ENCODE data around the gene RPL11. TPM values are rescaled to one million over a fixed set of nuclear protein-coding genes. Genes with fewer than 3 reads are reported as not detected.

Gene RPL11
- polyA plus RNA-seq, 1 donor (not counting 4 experiments of a cell fraction or from before 2014, with no cell fraction given), result 2,447 TPM

DNA sequence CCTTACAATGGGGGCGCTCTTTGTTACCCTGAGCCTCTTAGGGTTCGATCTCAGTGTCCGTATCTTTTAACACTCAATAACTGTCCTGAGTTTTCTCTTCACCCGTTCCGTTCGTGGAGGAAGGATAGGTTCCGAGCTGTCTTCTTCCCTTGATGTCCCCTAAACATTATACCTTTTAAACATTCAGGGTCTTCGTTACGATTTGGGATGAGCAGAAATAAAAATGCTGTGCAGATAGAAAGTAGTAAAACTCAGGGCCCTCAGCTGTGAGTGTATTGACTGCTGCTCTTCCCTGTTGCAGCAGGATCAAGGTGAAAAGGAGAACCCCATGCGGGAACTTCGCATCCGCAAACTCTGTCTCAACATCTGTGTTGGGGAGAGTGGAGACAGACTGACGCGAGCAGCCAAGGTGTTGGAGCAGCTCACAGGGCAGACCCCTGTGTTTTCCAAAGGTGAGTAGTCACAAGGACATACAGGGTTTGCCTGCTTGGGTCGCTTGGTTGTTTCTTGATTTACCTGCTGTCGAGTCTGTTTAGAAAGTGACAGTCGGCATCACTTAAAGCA is 784 bp downstream of the RPL11 start:
- Histone ChIP-seq H3K9ac (ENCODE audit: control insufficient read depth, extremely low read depth, insufficient read depth, low read length) (peak overlapping the region; percentile 100), H3K36me3 (ENCODE audit: control insufficient read depth in 2 of 2, extremely low read depth in 1 of 2, insufficient read depth in 2 of 2, low read length in 2 of 2) (peaks cover 27 to 45% of the 10 kb centered on the region in 2 experiments), H3K9me3 (ENCODE audit: control insufficient read depth, low read depth, low read length) (no peaks in the 10 kb centered on the region), H3K79me2 (ENCODE audit: control insufficient read depth, insufficient read depth, low read length) (peaks cover 58% of the 10 kb centered on the region), H3K4me2 (ENCODE audit: control insufficient read depth, extremely low read depth, insufficient read depth, low read depth, low read length) (peak overlapping the region; percentile 79), H3K27ac (ENCODE audit: control insufficient read depth, insufficient read depth, low read length) (peak overlapping the region; percentile 98), H3K27me3 (ENCODE audit: control insufficient read depth, extremely low read depth, insufficient read depth, low read length) (no peaks in the 10 kb centered on the region), H2AFZ (ENCODE audit: control insufficient read depth, low read length) (no peak overlapping the region), H3K4me1 (ENCODE audit: control insufficient read depth, extremely low read depth, insufficient read depth, low read length) (peaks cover 35% of the 10 kb centered on the region), H3K9me1 (ENCODE audit: control insufficient read depth, extremely low read depth, insufficient read depth, low read length) (peaks cover 5% of the 10 kb centered on the region), H4K20me1 (ENCODE audit: control insufficient read depth, extremely low read depth, insufficient read depth, low read length) (peaks cover 42% of the 10 kb centered on the region), H3K4me3 (ENCODE audit: control insufficient read depth in 2 of 3, extremely low read depth in 1 of 3, insufficient read depth in 2 of 3, low read depth in 1 of 3, low read length in 3 of 3) (peak overlapping the region; percentile 85 to 99 (median 97))
- no peak for TF ChIP-seq EZH2 (IDR thresholded peaks at IDR 0.05; ENCODE audit: low read length)
- TF ChIP-seq, protein P1, sequence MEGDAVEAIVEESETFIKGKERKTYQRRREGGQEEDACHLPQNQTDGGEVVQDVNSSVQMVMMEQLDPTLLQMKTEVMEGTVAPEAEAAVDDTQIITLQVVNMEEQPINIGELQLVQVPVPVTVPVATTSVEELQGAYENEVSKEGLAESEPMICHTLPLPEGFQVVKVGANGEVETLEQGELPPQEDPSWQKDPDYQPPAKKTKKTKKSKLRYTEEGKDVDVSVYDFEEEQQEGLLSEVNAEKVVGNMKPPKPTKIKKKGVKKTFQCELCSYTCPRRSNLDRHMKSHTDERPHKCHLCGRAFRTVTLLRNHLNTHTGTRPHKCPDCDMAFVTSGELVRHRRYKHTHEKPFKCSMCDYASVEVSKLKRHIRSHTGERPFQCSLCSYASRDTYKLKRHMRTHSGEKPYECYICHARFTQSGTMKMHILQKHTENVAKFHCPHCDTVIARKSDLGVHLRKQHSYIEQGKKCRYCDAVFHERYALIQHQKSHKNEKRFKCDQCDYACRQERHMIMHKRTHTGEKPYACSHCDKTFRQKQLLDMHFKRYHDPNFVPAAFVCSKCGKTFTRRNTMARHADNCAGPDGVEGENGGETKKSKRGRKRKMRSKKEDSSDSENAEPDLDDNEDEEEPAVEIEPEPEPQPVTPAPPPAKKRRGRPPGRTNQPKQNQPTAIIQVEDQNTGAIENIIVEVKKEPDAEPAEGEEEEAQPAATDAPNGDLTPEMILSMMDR (optimal IDR thresholded peaks at IDR 0.05 in 1 of 3, IDR thresholded peaks at IDR 0.05 in 1 of 3, conservative IDR thresholded peaks at IDR 0.05 in 1 of 3; ENCODE audit: extremely low read depth in 1 of 3, insufficient read depth in 2 of 3, low read length in 3 of 3), result no peak
- FAIRE-seq (no peak), DNase-seq (ENCODE audit: low read depth, low spot score) (no peak)
- dilution Hi-C loops (cut with MboI; ENCODE audit: extremely low pct_ligation_motif_present, low sequenced_read_pairs), result no loop called here

DNA sequence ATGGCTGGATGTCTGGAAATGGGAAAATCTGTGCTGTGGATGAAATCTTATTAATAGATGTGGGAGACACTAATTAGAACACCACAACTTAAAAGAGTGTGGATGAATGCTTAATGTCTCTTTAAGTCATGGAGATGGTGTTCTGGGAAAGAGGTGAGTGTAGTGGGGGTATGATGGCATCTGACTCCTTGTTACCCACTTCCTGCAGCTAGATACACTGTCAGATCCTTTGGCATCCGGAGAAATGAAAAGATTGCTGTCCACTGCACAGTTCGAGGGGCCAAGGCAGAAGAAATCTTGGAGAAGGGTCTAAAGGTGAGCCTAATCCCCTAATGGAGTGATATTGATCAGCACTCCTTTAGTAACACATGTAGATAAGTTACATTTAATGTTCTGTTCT is 2.0 kb downstream of the RPL11 start:
- Histone ChIP-seq H3K36me3 (ENCODE audit: control insufficient read depth in 2 of 2, extremely low read depth in 1 of 2, insufficient read depth in 2 of 2, low read length in 2 of 2) (peaks cover 34 to 52% of the 10 kb centered on the region in 2 experiments), H3K27ac (ENCODE audit: control insufficient read depth, insufficient read depth, low read length) (peak overlapping the region; percentile 16), H3K27me3 (ENCODE audit: control insufficient read depth, extremely low read depth, insufficient read depth, low read length) (no peaks in the 10 kb centered on the region), H3K9me1 (ENCODE audit: control insufficient read depth, extremely low read depth, insufficient read depth, low read length) (peaks cover 5% of the 10 kb centered on the region), H3K4me3 (ENCODE audit: control insufficient read depth in 2 of 3, extremely low read depth in 1 of 3, insufficient read depth in 2 of 3, low read depth in 1 of 3, low read length in 3 of 3) (peak overlapping the region; percentile 85 to 99 (median 97)), H4K20me1 (ENCODE audit: control insufficient read depth, extremely low read depth, insufficient read depth, low read length) (peaks cover 47% of the 10 kb centered on the region), H3K4me2 (ENCODE audit: control insufficient read depth, extremely low read depth, insufficient read depth, low read depth, low read length) (peak overlapping the region; percentile 79), H2AFZ (ENCODE audit: control insufficient read depth, low read length) (no peak overlapping the region), H3K79me2 (ENCODE audit: control insufficient read depth, insufficient read depth, low read length) (peaks cover 70% of the 10 kb centered on the region), H3K9me3 (ENCODE audit: control insufficient read depth, low read depth, low read length) (no peaks in the 10 kb centered on the region), H3K9ac (ENCODE audit: control insufficient read depth, extremely low read depth, insufficient read depth, low read length) (peak overlapping the region; percentile 100), H3K4me1 (ENCODE audit: control insufficient read depth, extremely low read depth, insufficient read depth, low read length) (peaks cover 35% of the 10 kb centered on the region)
- FAIRE-seq (no peak), DNase-seq (ENCODE audit: low read depth, low spot score) (no peak)
- no peak for TF ChIP-seq EZH2 (IDR thresholded peaks at IDR 0.05; ENCODE audit: low read length)
- TF ChIP-seq, protein P1 (optimal IDR thresholded peaks at IDR 0.05 in 1 of 3, IDR thresholded peaks at IDR 0.05 in 1 of 3, conservative IDR thresholded peaks at IDR 0.05 in 1 of 3; ENCODE audit: extremely low read depth in 1 of 3, insufficient read depth in 2 of 3, low read length in 3 of 3), result no peak
- dilution Hi-C loops (cut with MboI; ENCODE audit: extremely low pct_ligation_motif_present, low sequenced_read_pairs), result no loop called here

Measured in keratinocyte (primary cell).